ENCODE data around the gene EGFR.

The EGFR gene

DNA sequence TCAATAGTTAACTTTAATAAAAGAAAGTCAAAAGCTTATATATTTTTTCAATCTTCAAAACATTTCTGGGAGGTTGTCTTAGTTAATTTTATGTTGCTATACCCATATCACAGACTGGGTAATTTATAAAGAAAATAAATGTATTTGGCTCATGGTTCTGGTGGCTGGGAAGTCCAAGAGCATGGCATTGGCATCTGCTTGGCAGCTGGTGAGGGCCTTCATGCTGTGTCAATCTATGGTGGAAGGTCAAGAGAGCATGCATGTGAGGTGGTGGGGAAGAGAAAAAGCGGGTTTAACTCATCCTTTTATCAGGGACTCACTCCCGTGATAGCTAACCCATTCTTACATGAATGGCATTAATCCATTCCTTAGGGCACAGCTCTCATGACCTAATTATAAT lies 119.8 kb downstream of the EGFR start:
- FAIRE-seq (no peak), DNase-seq (ENCODE audit: insufficient read length, low spot score) (no peak)
- no peak for TF ChIP-seq POLR2A (IDR thresholded peaks at IDR 0.05; ENCODE audit: low read depth, low read length)

DNA sequence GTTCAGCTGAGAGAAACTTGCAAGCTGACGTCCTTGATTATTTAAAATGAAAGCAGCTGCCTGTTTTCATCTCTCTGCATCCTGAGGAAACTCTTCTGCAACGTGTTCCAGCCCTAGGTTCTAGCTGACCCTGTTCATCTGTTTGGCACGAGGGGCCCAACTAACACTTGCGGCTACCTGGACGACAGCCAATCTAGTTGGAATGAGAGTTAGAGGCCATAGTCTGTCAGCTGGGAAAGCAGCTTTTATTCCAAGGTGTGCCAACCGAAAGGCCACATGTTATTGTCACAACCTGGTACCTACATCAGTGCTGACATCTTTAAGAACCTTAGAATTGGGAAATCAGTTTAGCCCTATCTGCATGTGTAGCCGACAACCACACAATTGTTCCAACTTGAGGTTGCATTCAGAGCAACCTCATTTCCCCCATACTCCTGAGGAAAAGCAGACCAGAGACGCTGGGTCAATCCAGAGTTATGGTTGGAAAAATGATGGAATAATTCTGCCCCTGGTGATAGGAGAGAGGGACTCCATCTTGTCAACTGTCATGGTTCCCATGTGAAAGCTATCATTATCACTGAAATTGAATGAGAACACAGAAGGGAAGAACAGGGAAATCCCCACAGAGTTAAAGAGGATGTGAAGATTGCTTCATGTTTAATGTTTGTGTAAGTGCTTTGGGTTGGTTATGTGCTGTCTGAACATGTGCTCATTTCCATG lies 121.6 kb downstream of the EGFR start:
- FAIRE-seq (no peak), DNase-seq (ENCODE audit: insufficient read length, low spot score) (no peak)
- TF ChIP-seq POLR2A (IDR thresholded peaks at IDR 0.05; ENCODE audit: low read depth, low read length): no peak

DNA sequence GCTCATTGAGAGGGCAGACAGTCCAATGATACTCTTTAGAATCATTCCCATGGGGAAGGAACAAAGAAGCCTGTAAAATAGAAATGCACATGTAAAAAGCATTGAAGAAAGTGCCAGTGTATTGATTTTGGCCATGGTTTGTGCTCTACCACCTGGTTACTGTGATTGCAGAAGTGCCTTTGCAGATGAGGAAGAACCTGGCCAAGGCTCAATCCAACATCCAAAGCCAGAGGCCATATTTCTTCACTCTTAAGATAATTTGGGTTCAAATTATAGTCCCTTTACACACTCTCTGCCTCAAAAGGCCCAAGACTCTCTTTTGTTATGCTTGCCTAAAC lies 122.1 kb downstream of the EGFR start:
- TF ChIP-seq POLR2A (IDR thresholded peaks at IDR 0.05; ENCODE audit: low read depth, low read length): no peak
- no peak for DNase-seq (ENCODE audit: insufficient read length, low spot score)
- no peak for FAIRE-seq

DNA sequence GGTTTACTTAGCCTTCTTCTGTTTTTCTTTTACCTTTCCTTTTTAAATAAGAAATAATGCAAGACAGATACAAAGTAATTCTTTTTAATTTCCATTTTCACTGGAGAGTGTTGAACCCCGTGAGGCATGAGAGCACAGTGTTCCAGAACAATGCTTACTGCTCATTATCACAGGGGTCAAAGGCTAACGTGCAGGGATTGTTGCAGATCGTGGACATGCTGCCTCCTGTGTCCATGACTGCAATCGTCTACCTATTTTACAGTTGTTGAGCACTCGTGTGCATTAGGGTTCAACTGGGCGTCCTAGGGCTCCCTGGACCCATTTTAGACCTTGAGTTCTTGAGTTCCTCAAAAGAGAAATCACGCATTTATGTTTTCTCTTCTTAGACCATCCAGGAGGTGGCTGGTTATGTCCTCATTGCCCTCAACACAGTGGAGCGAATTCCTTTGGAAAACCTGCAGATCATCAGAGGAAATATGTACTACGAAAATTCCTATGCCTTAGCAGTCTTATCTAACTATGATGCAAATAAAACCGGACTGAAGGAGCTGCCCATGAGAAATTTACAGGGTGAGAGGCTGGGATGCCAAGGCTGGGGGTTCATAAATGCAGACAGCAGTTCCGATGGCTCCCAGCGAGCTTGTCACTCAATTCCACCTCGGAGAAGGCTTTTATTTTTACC lies 124.2 kb downstream of the EGFR start:
- TF ChIP-seq POLR2A (IDR thresholded peaks at IDR 0.05; ENCODE audit: low read depth, low read length): no peak
- FAIRE-seq (no peak), DNase-seq (ENCODE audit: insufficient read length, low spot score) (no peak)

DNA sequence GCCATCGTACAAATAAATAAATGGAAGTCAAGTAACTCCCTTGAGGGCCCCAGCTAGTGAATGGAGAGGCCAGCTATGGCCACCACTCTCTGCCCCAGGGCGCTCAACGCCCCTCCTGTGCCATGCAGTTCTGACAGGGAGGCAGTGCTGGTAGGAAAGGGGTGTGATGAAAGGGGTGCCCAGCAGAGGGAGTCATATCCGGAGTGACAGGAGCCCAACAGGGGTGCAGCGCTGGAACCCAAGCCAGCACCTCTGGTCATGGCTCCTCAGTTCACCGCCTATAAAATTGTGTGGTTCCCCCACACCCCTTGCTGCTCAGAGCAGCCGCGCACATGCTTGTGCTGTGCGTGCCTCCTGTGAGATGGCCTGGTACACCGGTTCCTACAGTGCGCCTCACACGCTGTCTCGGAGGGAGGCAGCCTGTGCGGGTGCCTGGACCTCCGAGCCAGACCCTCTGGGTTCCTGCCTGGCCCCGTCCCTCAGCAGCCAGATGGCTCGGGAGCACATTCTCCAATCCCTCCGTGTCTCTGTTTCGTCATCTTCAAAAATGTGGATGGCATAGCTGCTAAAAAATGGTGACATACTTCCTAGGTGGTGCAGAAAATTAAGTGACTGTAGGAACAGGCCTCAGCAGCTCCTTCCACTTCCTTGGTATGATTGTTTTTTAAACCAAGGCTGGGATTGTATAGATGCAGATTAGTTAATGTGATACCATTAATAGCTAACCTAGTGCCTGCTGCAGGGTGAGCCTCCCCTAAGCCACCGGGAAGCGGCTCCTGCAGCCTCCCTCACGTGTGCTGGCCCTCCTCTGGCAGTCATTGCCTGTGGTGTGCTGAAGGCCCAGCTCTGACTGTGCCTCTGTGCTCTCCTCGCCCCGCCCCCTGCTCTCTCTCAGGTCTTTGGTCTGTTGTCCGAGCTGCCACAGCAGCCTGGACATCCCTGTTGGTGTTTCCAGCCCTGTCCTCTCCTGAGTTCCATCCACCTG lies 125.8 kb downstream of the EGFR start:
- FAIRE-seq: no peak
- DNase-seq (ENCODE audit: insufficient read length, low spot score): peak; percentile 61
- no peak for TF ChIP-seq POLR2A (IDR thresholded peaks at IDR 0.05; ENCODE audit: low read depth, low read length)

DNA sequence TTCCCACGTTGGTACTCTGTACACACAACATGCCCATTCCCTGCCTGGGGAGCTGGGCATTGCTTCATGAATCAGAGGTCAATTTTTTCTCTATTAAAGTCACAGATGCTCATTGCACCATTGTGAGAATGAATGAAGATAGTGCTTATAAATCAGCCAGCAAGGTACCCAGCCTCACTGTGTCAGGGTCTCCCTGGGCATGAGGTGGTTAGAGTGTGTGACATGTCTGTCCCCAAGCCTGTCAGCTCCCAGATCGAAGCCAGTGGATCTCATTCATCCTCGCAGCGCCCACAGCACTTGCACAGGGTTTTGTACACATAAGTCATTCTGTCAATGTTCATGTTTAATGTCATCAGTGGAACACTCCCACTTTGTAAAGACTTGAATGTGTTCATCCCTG lies 126.8 kb downstream of the EGFR start:
- FAIRE-seq (no peak), DNase-seq (ENCODE audit: insufficient read length, low spot score) (no peak)
- TF ChIP-seq POLR2A (IDR thresholded peaks at IDR 0.05; ENCODE audit: low read depth, low read length): no peak

DNA sequence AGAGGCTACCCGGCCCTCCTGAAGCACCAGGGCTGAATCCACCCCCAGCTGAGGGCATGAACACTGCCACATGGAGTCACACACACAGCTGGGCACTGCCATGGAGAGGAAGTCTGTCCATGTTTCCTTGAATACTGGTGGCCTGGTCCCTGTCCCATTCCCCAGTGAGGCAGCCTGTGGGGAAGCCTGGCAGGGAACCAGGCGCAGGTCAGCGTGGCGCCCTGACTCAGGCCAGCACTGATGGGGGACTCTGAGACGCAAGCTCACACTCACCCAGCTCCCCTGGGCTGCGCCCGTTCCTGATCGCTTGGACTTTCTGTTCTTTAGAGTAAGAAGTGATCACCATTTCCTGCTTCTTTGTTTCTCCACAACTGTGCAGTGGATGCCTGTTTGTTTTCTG lies 128.3 kb downstream of the EGFR start:
- no peak for TF ChIP-seq POLR2A (IDR thresholded peaks at IDR 0.05; ENCODE audit: low read depth, low read length)
- DNase-seq (ENCODE audit: insufficient read length, low spot score) (no peak), FAIRE-seq (no peak)

DNA sequence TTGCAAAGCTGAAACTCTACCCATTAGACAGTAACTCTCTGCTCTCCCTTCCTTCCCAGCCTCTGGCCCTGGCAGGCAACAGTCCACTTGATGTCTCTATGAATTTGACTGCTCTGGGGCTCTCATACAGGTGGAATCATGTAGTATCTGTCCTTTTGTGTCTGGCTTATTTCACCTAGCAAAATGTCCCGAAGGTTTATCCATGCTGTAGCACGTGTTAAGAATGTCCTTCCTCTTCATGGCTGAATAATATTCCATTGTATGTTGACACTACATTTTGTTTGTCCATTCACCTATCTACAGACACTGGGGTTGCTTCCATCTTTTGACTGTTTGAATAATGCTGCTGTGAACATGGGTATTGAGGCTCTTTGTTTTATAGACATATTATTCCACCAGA lies 128.9 kb downstream of the EGFR start:
- DNase-seq (ENCODE audit: insufficient read length, low spot score) (no peak), FAIRE-seq (no peak)
- no peak for TF ChIP-seq POLR2A (IDR thresholded peaks at IDR 0.05; ENCODE audit: low read depth, low read length)

DNA sequence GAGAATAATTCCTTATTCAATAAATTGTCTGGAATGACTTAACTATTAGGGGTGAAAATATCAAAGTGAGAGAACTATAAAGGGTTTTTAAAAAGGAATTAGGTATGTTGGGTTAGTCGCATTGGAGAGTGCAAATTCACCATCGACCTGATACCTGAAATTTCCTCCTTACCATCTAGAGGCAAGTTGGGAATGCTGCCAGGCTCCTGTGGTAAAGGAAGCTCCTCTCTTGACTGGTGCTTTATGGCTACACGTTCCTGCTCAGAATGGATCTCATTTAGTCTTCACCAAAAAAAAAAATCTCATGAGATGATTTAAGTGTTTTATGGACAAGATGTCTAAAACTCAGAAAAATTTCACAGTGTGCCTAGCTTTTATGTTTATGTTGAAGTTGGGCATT lies 129.8 kb downstream of the EGFR start:
- FAIRE-seq: no peak
- no peak for TF ChIP-seq POLR2A (IDR thresholded peaks at IDR 0.05; ENCODE audit: low read depth, low read length)
- DNase-seq (ENCODE audit: insufficient read length, low spot score): no peak

DNA sequence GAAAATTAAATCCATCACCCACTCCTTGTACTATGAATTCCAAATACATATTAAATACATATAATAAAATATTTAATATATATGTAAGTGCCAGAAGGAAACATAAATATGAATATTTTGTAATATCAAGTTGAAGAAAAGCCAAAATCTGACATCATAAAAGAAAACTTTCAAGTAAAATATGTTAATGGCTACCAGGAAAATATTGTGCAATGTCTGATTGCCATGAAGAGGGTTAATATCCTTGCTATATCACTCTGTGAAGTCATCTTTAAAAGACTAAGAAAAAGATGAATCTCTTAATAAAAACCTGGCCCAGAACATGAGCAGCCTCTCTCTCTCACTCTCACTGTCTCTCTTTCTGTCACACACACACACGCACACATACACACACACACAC lies 130.2 kb downstream of the EGFR start:
- no peak for TF ChIP-seq POLR2A (IDR thresholded peaks at IDR 0.05; ENCODE audit: low read depth, low read length)
- DNase-seq (ENCODE audit: insufficient read length, low spot score) (no peak), FAIRE-seq (no peak)

DNA sequence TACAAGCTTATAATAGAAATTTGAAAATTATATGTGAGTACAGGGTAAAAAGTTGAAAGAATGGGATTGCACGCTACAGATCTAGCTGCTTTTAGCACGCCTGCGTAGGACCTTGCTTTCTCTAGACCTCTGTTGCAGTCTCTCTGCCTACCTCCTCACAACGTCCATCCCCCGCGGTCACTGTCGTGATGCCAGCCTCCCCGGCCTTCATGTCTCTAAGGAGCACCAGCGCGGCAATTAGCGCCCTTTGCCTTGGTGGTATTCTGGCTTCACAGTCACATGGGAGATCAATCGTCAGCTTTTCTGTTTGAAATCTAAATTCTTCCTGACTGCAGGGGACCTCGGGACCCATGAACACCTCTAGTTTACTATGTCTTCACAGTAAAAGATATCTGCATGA lies 131.3 kb downstream of the EGFR start:
- no peak for TF ChIP-seq POLR2A (IDR thresholded peaks at IDR 0.05; ENCODE audit: low read depth, low read length)
- no peak for DNase-seq (ENCODE audit: insufficient read length, low spot score)
- FAIRE-seq: no peak

DNA sequence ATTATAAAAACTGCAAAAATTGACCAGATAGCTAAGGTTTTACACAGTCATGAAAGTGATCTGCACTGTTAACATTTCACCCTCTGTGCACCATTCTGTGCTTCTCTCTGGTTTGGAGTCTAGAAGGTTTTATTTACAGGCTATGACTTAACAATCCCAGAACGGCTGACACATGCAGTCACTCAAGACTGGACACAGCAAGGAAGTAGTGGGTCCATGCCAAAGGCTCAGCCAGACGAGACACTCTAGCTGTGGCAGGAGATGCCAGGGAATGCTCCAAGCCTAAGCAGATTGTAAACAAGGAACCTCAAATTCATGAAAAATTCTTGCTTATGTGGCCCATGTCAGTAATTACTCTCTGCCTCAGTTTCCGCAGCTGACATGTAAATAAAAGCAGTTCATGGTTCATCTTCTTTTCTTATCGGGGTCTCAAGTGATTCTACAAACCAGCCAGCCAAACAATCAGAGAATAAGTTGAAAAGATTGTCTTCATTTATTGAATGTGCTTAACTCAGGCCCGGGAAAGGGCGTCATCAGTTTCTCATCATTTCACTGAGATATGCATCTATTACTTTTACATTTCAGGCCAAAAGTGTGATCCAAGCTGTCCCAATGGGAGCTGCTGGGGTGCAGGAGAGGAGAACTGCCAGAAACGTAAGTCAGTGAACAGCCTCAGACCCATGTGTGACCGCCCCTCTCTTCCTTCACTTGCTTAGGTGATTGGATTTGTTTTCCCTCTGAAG lies 132.1 kb downstream of the EGFR start:
- TF ChIP-seq POLR2A (IDR thresholded peaks at IDR 0.05; ENCODE audit: low read depth, low read length): no peak
- DNase-seq (ENCODE audit: insufficient read length, low spot score) (no peak), FAIRE-seq (no peak)

DNA sequence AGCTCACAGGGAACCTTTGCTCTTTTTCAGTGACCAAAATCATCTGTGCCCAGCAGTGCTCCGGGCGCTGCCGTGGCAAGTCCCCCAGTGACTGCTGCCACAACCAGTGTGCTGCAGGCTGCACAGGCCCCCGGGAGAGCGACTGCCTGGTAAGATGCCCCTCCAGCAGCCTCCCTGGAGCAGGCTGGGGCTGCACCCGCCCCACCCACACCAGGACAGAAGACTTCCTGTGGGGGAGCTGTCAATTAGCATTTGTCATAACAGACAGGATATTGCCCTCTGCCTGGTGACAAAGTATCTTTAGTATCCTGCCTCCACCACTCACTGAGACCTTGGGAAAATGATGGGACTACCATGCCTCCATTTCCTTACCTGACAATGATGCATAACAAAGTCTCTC lies 133.7 kb downstream of the EGFR start:
- FAIRE-seq (no peak), DNase-seq (ENCODE audit: insufficient read length, low spot score) (no peak)
- 0 out of 2 replicates have a peak, but pooled peaks have one; percentile 17 for TF ChIP-seq POLR2A (IDR thresholded peaks at IDR 0.05; ENCODE audit: low read depth, low read length)

DNA sequence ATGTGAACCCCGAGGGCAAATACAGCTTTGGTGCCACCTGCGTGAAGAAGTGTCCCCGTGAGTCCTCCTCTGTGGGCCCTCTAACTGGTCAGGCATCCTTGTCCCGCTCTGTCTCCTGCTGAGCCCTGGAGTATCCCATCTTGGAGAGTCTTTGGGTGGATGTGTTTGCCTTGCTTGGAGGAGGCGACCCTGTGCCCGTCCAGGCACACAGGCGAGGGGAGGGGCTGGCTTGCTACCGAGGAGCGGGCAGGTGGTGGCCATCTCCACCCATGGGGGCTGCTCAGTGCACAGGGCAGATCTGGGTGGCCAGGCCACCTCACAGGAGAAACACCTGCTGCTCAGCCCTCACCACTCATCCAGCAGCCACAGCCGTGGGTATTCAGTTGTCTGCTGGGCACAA lies 135.3 kb downstream of the EGFR start:
- no peak for DNase-seq (ENCODE audit: insufficient read length, low spot score)
- FAIRE-seq: no peak

More for the DNA sequence above, 135.3 kb downstream of the EGFR start:
- TF ChIP-seq POLR2A (IDR thresholded peaks at IDR 0.05; ENCODE audit: low read depth, low read length): no peak
